ENCODE data around the gene DCLK2. TPM values are rescaled to one million over a fixed set of nuclear protein-coding genes. Genes with fewer than 3 reads are reported as not detected.

Gene DCLK2
- total and polyA plus RNA-seq, 2 of the 8 experiments (the other 6 are each of a cell fraction or from before 2014, with no cell fraction given), result 0.32 to 0.37 TPM

GRCh38 chr4:150256841-150257730 is 178.8 kb downstream of the DCLK2 start:
- Histone ChIP-seq H3K56ac (replicated peaks; ENCODE audit: insufficient read length, low read depth, low read length) (no peak overlapping the region), H3K4ac (replicated peaks; ENCODE audit: insufficient read length, low read depth, low read length) (no peak overlapping the region), H2BK5ac (ENCODE audit: low read depth, low read length) (no peak overlapping the region; the same call in 1 of the 2 replicates), H3K4me3 (ENCODE audit: extremely low read depth in 1 of 4, insufficient read depth in 2 of 4, low read depth in 3 of 4, low read length in 4 of 4) (no peak overlapping the region), H3K27ac (ENCODE audit: low read depth, low read length) (no peak overlapping the region), H4K5ac (ENCODE audit: insufficient read length, low read depth, low read length) (no peak overlapping the region), H2BK20ac (ENCODE audit: low read length) (no peak overlapping the region), H2AFZ (ENCODE audit: low read length) (no peak overlapping the region; the same call in 1 of the 2 replicates), H3K36me3 (ENCODE audit: control insufficient read depth in 2 of 4, insufficient read depth in 4 of 4, low read length in 3 of 4) (no peaks in the 10 kb centered on the region), H2BK12ac (ENCODE audit: low read depth, low read length) (no peak overlapping the region), H3K27me3 (replicated peaks in 1 of 4; ENCODE audit: control insufficient read depth in 3 of 4, extremely low read depth in 1 of 4, insufficient read depth in 3 of 4, low read length in 3 of 4) (no peaks in the 10 kb centered on the region), H4K8ac (ENCODE audit: extremely low read depth, insufficient read depth, low read length) (peak overlapping the region; percentile 69; the same call in 1 of the 2 replicates), H2BK15ac (ENCODE audit: low read length) (no peak overlapping the region), H3K23me2 (ENCODE audit: low read depth, low read length) (no peaks in the 10 kb centered on the region), H4K91ac (replicated peaks; ENCODE audit: insufficient read length, low read length) (no peak overlapping the region), H3K23ac (ENCODE audit: insufficient read length) (no peak overlapping the region), H3K14ac (ENCODE audit: insufficient read length) (no peak overlapping the region), H3K4me2 (ENCODE audit: insufficient read depth in 1 of 2, low read depth in 2 of 2, low read length in 2 of 2) (no peak overlapping the region), H3K4me1 (replicated peaks in 1 of 4; ENCODE audit: control insufficient read depth in 3 of 4, insufficient read depth in 4 of 4, low read length in 3 of 4) (peaks cover 0 to 10% (median 4%) of the 10 kb centered on the region in 4 experiments; a peak in 6 of 7 replicates), H2BK120ac (replicated peaks; ENCODE audit: low read depth, low read length) (no peak overlapping the region), H3K18ac (ENCODE audit: extremely low read depth, low read length) (no peak overlapping the region), H3K79me1 (ENCODE audit: low read depth, low read length) (no peaks in the 10 kb centered on the region), H2AK5ac (ENCODE audit: low read depth, low read length) (no peak overlapping the region), H3K9me3 (ENCODE audit: insufficient read depth in 2 of 2, low read depth in 1 of 2, low read length in 1 of 2) (no peaks in the 10 kb centered on the region), H3K9ac (replicated peaks in 1 of 4; ENCODE audit: extremely low read depth in 1 of 4, low read depth in 3 of 4, low read length in 3 of 4) (no peak overlapping the region), H4K20me1 (replicated peaks in 1 of 2; ENCODE audit: control insufficient read depth in 1 of 2, insufficient read depth in 2 of 2, low read length in 2 of 2) (no peaks in the 10 kb centered on the region), H3K79me2 (ENCODE audit: control insufficient read depth in 1 of 2, insufficient read depth in 2 of 2, low read length in 2 of 2) (no peaks in the 10 kb centered on the region)
- TF ChIP-seq MAX (IDR thresholded peaks at IDR 0.05) (peak; percentile 29; the same call in 1 of the 2 replicates), RAD21 (IDR thresholded peaks at IDR 0.05 in 1 of 2, conservative IDR thresholded peaks at IDR 0.05 in 1 of 2; ENCODE audit: low read depth in 2 of 2, low read length in 2 of 2) (peak in 1 of 2 experiments; percentile 35; a peak in 1 of 4 replicates), POLR2A (IDR thresholded peaks at IDR 0.05; ENCODE audit: control extremely low read depth in 1 of 2, low read depth in 2 of 2, low read length in 2 of 2) (no peak), E2F6 (IDR thresholded peaks at IDR 0.05) (peak; percentile 70)
- ChIA-PET POLR2A (ENCODE audit: partially characterized antibody) (interaction anchor here (0.6 to 0.7 kb wide), 2 partner anchors 9 to 178 kb away, joined by 3 read pairs; no protein-coding TSS in a partner anchor), CTCF (ENCODE audit: partially characterized antibody) (interaction anchor here (0.6 to 2.9 kb wide), 7 partner anchors 9 to 254 kb away, joined by 3 to 7 read pairs (median 4); no protein-coding TSS in a partner anchor)
- FAIRE-seq (no peak), DNase-seq (ENCODE audit: low read depth in 1 of 2, low spot score in 2 of 2) (peak; percentile 33 to 69)
- 56% methylated on average over 21 of the region's 25 CpGs; no CpG with 5 or more reads in 1 of the 2 experiments for WGBS, 2 experiments (ENCODE audit: extremely low coverage in 1 of 2, insufficient coverage in 1 of 2, insufficient read length in 1 of 2, insufficient replicate concordance in 2 of 2, low coverage in 1 of 2, low lambda C conversion rate in 2 of 2, missing lambda C conversion rate in 1 of 2)
